Body of pancreas (tissue), 4 donors: ENCODE measurements around the gene TCP11. TPM values are rescaled to one million over a fixed set of nuclear protein-coding genes. Genes with fewer than 3 reads are reported as not detected.

Experiments
- ATAC-seq: fragments of 150-250 bp; one replicate; pipeline ENCODE4 v1.9.1; 2016
- DNase-seq, 4 donors: peaks; one replicate each; pipeline ENCODE4 v3.0.0-alpha.2; 2019
- H3K27ac ChIP-seq, 4 donors: fragments of 200-600 bp; sonication (generic); 1 replicate in 3 of 4; 2 replicates in 1 of 4; pipeline versions ENCODE4 v1.5.1 to v1.6.1; 2016 to 2019; ENCODE audit warnings: mild to moderate bottlenecking in 1 of 4, mixed read lengths in 1 of 4, moderate library complexity in 1 of 4
- H3K27me3 ChIP-seq, 2 donors: fragments of 200-600 bp; sonication (generic); one replicate each; pipeline ENCODE4 v1.6.0; 2016; ENCODE audit warnings: mild to moderate bottlenecking in 1 of 2
- H3K36me3 ChIP-seq, 2 donors: fragments of 200-600 bp; sonication (generic); replicated peaks in 1 of 2; 2 replicates each; pipeline ENCODE4 v1.5.1; 2016; ENCODE audit warnings: low read depth in 2 of 2; ENCODE audit not compliant: insufficient read depth in 1 of 2
- H3K4me1 ChIP-seq: fragments of 200-600 bp; sonication (generic); one replicate; pipeline ENCODE4 v1.6.0; 2016
- H3K4me3 ChIP-seq, 2 donors: fragments of 200-600 bp; sonication (generic); 1 replicate in 1 of 2; 2 replicates in 1 of 2; pipeline ENCODE4 v1.5.1; 2016 to 2019
- H3K9me3 ChIP-seq, 3 donors: fragments of 200-600 bp; sonication (generic); 1 replicate in 2 of 3; 2 replicates in 1 of 3; pipeline ENCODE4 v1.5.1; 2016
- POLR2A ChIP-seq, 3 donors: fragments of 450-650 bp; IDR thresholded peaks; one replicate each; pipeline ENCODE4 v1.6.1; 2016; ENCODE audit warnings: antibody characterized with exemption in 3 of 3, mild to moderate bottlenecking in 2 of 3
- WGBS, 2 donors: methylation state at CpG; one replicate each; pipeline ENCODE4 v1.1.5; 2017; 5-methylcytosine and 5-hydroxymethylcytosine counted together
- intact Hi-C: fragments of 100-400 bp; cut with DNase I; formaldehyde crosslinking; loops from one replicate; pipeline ENCODE4 v1.15.1; 2023
- total RNA-seq, 2 donors: library from RNA; depleted of rRNA; stranded (reverse); fragments of >200 nt; gene quantifications; one replicate each; pipeline ENCODE4 v1.1.0, GENCODE V29; 2016
- TF ChIP-seq, protein P1 (sequence below), 7 experiments: fragments of 450-650 bp in 4 of 7; fragments of 200-600 bp in 3 of 7; sonication (generic) in 3 of 7; IDR thresholded peaks; one replicate each; pipeline ENCODE4 v1.5.1; 2016 to 2019; ENCODE audit warnings: antibody characterized with exemption in 7 of 7

The TCP11 gene
- total RNA-seq, 2 donors from 2014 or later = not detected

DNA sequence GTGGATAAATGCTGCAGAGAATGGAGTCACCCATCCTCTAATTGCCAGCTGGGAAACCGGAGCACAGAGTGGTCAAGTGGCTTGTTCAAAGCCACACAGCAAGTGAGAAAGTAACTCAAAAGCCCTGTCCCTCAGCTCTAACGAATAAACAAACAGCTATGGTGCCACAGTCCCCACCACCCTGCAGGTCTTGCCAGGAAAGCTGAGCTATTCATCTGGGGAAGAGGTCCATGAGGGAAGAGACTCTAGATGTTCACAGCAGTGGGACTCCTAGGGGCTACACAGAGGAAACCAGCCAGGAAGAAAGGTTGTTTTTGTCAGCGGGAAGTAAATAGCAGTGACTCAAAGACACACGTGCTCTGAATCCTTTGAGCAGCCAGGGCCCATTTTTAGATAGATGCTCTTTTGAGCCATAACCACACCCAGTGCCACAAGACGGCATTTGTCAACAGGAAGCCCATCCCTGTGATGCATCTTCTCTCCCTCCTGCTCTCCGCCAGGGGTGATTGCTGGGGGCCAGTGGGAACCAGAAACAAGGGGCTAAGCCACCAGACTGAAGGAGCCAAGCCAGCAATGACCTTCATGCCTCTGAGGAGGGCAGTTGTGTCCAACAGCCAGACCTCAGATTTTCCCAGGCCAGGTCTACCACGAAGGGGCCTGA, 32.4 kb upstream of the TCP11 start:
- H3K27me3 ChIP-seq = no peaks in the 10 kb centered on the region
- 64 to 66% methylated on average over 6 to 7 of the region's 7 CpGs for WGBS, 2 donors
- H3K36me3 ChIP-seq = no peaks in the 10 kb centered on the region
- no peaks in the 10 kb centered on the region for H3K4me1 ChIP-seq
- H3K4me3 ChIP-seq = no peak overlapping the region
- no peaks in the 10 kb centered on the region for H3K9me3 ChIP-seq
- ATAC-seq (no peak), DNase-seq (no peak)
- intact Hi-C loops = no loop called here
- no peak overlapping the region for H3K27ac ChIP-seq
- no peak for TF ChIP-seq POLR2A (IDR thresholded peaks at IDR 0.05)
- TF ChIP-seq, protein P1, sequence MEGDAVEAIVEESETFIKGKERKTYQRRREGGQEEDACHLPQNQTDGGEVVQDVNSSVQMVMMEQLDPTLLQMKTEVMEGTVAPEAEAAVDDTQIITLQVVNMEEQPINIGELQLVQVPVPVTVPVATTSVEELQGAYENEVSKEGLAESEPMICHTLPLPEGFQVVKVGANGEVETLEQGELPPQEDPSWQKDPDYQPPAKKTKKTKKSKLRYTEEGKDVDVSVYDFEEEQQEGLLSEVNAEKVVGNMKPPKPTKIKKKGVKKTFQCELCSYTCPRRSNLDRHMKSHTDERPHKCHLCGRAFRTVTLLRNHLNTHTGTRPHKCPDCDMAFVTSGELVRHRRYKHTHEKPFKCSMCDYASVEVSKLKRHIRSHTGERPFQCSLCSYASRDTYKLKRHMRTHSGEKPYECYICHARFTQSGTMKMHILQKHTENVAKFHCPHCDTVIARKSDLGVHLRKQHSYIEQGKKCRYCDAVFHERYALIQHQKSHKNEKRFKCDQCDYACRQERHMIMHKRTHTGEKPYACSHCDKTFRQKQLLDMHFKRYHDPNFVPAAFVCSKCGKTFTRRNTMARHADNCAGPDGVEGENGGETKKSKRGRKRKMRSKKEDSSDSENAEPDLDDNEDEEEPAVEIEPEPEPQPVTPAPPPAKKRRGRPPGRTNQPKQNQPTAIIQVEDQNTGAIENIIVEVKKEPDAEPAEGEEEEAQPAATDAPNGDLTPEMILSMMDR (IDR thresholded peaks at IDR 0.05) = no peak

DNA sequence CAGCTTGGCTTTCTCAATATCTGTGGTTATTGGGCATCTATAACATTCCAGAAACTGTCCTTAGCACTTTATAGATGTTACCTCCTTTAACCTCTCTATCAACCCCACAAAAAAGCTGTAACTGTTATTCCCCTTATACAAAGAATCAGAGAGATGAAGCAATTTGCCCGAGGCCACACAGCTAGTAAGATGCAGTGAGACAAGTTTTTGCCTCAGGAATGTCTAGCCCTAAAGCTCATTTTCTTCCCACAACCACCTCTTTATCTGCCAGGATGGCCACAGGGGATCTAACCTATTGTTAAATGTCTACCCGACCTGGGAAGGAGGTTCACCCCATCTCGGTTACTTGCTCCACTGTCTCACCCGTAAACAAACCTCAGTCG, 31.9 kb upstream of the TCP11 start:
- Histone ChIP-seq H3K27me3 (no peaks in the 10 kb centered on the region), H3K9me3 (no peaks in the 10 kb centered on the region), H3K36me3 (no peaks in the 10 kb centered on the region), H3K27ac (no peak overlapping the region), H3K4me3 (no peak overlapping the region), H3K4me1 (no peaks in the 10 kb centered on the region)
- TF ChIP-seq POLR2A (IDR thresholded peaks at IDR 0.05) = no peak
- TF ChIP-seq, protein P1 (IDR thresholded peaks at IDR 0.05) = no peak
- 62 to 81% methylated on average over 5 of the region's 5 CpGs for WGBS, 2 donors
- intact Hi-C loops = no loop called here
- ATAC-seq (no peak), DNase-seq (no peak)

DNA sequence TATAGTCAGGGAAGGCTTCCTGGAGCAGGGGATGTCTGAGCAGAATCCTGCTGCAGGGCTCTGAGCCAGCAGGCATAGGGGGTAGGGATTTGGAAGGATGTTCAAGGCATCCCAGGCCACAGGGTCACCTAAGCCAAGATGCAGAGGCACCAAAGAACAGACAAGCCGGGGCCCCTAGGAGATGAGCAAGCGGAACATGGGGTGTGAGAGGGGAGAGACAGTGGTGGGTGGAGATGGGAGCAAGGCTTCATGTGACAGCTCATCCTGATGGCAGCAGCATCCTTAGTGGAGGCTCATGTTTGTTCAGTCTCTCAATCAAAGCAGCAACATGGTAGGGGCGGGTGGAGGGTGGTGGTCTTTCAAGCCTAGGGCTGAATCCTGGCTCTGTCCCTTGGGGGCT, 29.8 kb upstream of the TCP11 start:
- 81 to 86% methylated on average over 3 of the region's 3 CpGs for WGBS, 2 donors
- H3K36me3 ChIP-seq = no peaks in the 10 kb centered on the region
- intact Hi-C loops = no loop called here
- no peak for TF ChIP-seq POLR2A (IDR thresholded peaks at IDR 0.05)
- TF ChIP-seq, protein P1 (IDR thresholded peaks at IDR 0.05) = no peak
- no peak overlapping the region for H3K4me3 ChIP-seq
- no peaks in the 10 kb centered on the region for H3K27me3 ChIP-seq
- no peaks in the 10 kb centered on the region for H3K9me3 ChIP-seq
- H3K4me1 ChIP-seq = peaks cover 7% of the 10 kb centered on the region
- no peak for ATAC-seq
- DNase-seq = no peak
- no peak overlapping the region for H3K27ac ChIP-seq

DNA sequence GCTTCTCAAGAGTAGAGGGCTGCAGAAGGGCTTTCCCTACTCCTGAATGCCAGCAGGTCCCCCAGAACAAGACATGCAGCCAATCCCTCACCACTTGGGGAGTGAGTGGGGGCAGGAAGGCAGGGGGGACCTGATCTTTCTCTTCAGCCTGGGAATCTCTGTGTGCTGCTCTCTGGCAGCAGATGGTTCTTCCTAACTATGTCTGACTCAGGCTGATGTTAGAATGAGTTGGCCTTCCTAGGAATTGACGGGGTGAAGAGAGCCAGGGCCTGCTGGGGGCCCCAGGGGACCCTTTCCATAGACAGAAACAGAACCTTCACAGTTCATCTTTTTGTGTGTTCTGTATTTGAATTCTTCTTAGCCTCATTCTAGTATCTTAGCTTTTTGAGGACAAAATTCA, 29.0 kb upstream of the TCP11 start:
- Histone ChIP-seq H3K4me3 (no peak overlapping the region), H3K9me3 (no peaks in the 10 kb centered on the region), H3K36me3 (no peaks in the 10 kb centered on the region), H3K27me3 (no peaks in the 10 kb centered on the region), H3K27ac (no peak overlapping the region), H3K4me1 (peaks cover 15% of the 10 kb centered on the region)
- TF ChIP-seq, protein P1 (IDR thresholded peaks at IDR 0.05) = no peak
- TF ChIP-seq POLR2A (IDR thresholded peaks at IDR 0.05) = no peak
- WGBS, 2 donors = 69 to 82% methylated on average over 1 of the region's 1 CpG
- intact Hi-C loops = no loop called here
- DNase-seq (no peak), ATAC-seq (no peak)

DNA sequence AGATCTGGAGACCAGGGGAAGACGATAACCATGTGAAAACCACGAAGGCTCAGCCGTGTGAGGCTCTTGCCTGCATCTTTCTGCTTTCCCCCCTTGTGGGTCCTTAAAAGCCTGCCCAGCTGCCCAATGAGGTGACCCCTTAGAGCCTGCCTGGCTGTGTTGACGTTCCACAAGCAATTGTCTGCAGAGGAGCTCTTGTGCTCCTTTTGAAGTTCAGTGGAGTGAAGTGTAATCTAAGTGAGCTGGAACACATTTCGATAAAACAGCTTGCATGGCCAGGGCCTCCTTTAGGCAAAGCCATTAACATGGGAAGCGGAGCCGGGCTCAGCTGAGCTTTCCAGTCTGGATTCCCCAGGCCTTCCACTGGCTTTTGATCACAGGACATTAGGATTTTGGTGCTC, 27.3 kb upstream of the TCP11 start:
- H3K4me1 ChIP-seq = peaks cover 15% of the 10 kb centered on the region
- TF ChIP-seq POLR2A (IDR thresholded peaks at IDR 0.05) = no peak
- TF ChIP-seq, protein P1 (IDR thresholded peaks at IDR 0.05) = no peak
- no peaks in the 10 kb centered on the region for H3K36me3 ChIP-seq
- DNase-seq (no peak), ATAC-seq (no peak)
- no peak overlapping the region for H3K27ac ChIP-seq
- no peak overlapping the region for H3K4me3 ChIP-seq
- no peaks in the 10 kb centered on the region for H3K27me3 ChIP-seq
- H3K9me3 ChIP-seq = no peaks in the 10 kb centered on the region
- 90 to 93% methylated on average over 7 of the region's 7 CpGs for WGBS, 2 donors
- intact Hi-C loops = no loop called here
